PC-3 (cell line): ENCODE measurements around the gene TNFSF11. TPM values are rescaled to one million over a fixed set of nuclear protein-coding genes. Genes with fewer than 3 reads are reported as not detected.

Experiments used
- ATAC-seq: fragments of 200-7000 bp; cut with Tn5 transposase; 2 replicates; pipeline ENCODE4 v1.9.1; 2020; ENCODE audit warnings: mild to moderate bottlenecking, moderate library complexity
- BruUV-seq: library from RNA; stranded (reverse); fragments of 400-500 nt; replicated peaks from 2 replicates; lab custom pipeline; 2021; lab: Mats Ljungman, UMichigan
- CTCF ChIA-PET: fragments of 300-600 bp; sonication (Branson Sonifier 250); formaldehyde crosslinking; loops from one replicate; lab custom pipeline; 2022; ENCODE audit warnings: antibody characterized with exemption; lab: Charles Lee
- POLR2A ChIA-PET: fragments of 300-600 bp; sonication (Branson Sonifier 250); formaldehyde crosslinking; loops from one replicate; lab custom pipeline; 2022; ENCODE audit warnings: antibody characterized with exemption; ENCODE audit not compliant: unreplicated experiment; lab: Charles Lee
- DNase-seq: peaks from one replicate; pipeline ENCODE4 v3.0.0-alpha.2; 2015
- H2AFZ ChIP-seq: fragments of 300-600 bp; sonication (generic); 2 replicates; pipeline ENCODE4 v1.6.0; 2016; ENCODE audit warnings: antibody characterized with exemption, low read length
- H3F3A ChIP-seq: fragments of 300-600 bp; sonication (generic); one replicate; pipeline ENCODE4 v1.6.0; 2017; ENCODE audit warnings: antibody characterized with exemption, low read length, control low read depth, mild to moderate bottlenecking; ENCODE audit not compliant: unreplicated experiment
- H3K27ac ChIP-seq: fragments of 300-600 bp; sonication (generic); 2 replicates; pipeline ENCODE4 v1.5.1; 2016; ENCODE audit warnings: mild to moderate bottlenecking, low read length
- H3K27me3 ChIP-seq: fragments of 300-600 bp; sonication (generic); 2 replicates; pipeline ENCODE4 v1.6.1; 2016; ENCODE audit warnings: low read length, mixed read lengths
- H3K36me3 ChIP-seq: fragments of 300-600 bp; sonication (generic); 2 replicates; pipeline ENCODE4 v1.6.1; 2016; ENCODE audit warnings: low read depth, mixed run types, low read length, mixed read lengths
- H3K4me1 ChIP-seq: fragments of 300-600 bp; sonication (generic); 2 replicates; pipeline ENCODE4 v1.5.1; 2016; ENCODE audit warnings: low read length; ENCODE audit not compliant: insufficient read depth
- H3K4me2 ChIP-seq: fragments of 300-600 bp; sonication (generic); 2 replicates; pipeline ENCODE4 v1.6.0; 2016; ENCODE audit warnings: low read length
- H3K4me3 ChIP-seq: fragments of 300-600 bp; sonication (generic); 2 replicates; pipeline ENCODE4 v1.5.1; 2016; ENCODE audit warnings: mild to moderate bottlenecking, low read length, mixed read lengths
- H3K79me2 ChIP-seq: fragments of 300-600 bp; sonication (generic); 2 replicates; pipeline ENCODE4 v1.6.1; 2017; ENCODE audit warnings: low read length, mixed read lengths
- H3K9ac ChIP-seq: fragments of 300-600 bp; sonication (generic); 2 replicates; pipeline ENCODE4 v1.6.0; 2016; ENCODE audit warnings: mild to moderate bottlenecking, low read length
- H3K9me2 ChIP-seq: fragments of 300-600 bp; sonication (generic); replicated peaks from 2 replicates; pipeline ENCODE4 v1.6.1; 2016; ENCODE audit warnings: mixed run types, low read length, mixed read lengths
- H3K9me3 ChIP-seq: fragments of 300-600 bp; sonication (generic); 2 replicates; pipeline ENCODE4 v1.6.1; 2016; ENCODE audit warnings: low read length, mixed read lengths
- H4K20me1 ChIP-seq: fragments of 300-600 bp; sonication (generic); 2 replicates; pipeline ENCODE4 v1.6.1; 2016; ENCODE audit warnings: low read length, mixed read lengths
- EZH2 ChIP-seq: fragments of 300-600 bp; sonication (generic); IDR thresholded peaks from one replicate; pipeline ENCODE4 v1.6.1; 2017; ENCODE audit warnings: antibody characterized with exemption, mild to moderate bottlenecking, low read length; ENCODE audit not compliant: unreplicated experiment
- EZH2phosphoT487 ChIP-seq: fragments of 300-600 bp; sonication (generic); IDR thresholded peaks from 2 replicates; pipeline ENCODE4 v1.6.1; 2018; ENCODE audit warnings: mild to moderate bottlenecking, antibody characterized with exemption, low read length, borderline replicate concordance
- intact Hi-C: fragments of 100-400 bp; cut with micrococcal nuclease; formaldehyde crosslinking; loops from 2 replicates; pipeline ENCODE4 v1.9.0; 2023
- total RNA-seq: library from RNA; depleted of rRNA; stranded (reverse); fragments of >200 nt; gene quantifications from 2 replicates; pipeline ENCODE4 v1.2.3, GENCODE V29; 2014; rRNA removed
- TF ChIP-seq, protein P1 (sequence below): fragments of 300-600 bp; sonication (generic); conservative IDR thresholded peaks from 2 replicates; pipeline ENCODE4 v1.5.1; 2017; ENCODE audit warnings: antibody characterized with exemption, low read depth, mild to moderate bottlenecking, low read length

TNFSF11 gene
- total RNA-seq, 1 experiment from 2014 or later: not detected

GRCh38 chr13:42654722-42655121, 80.8 kb downstream of the TNFSF11 start:
- H3K27me3 ChIP-seq: no peaks in the 10 kb centered on the region
- CTCF ChIA-PET: no interaction called here
- no peaks in the 10 kb centered on the region for H3K9me3 ChIP-seq
- H3K4me2 ChIP-seq: no peak overlapping the region
- H3K36me3 ChIP-seq: no peaks in the 10 kb centered on the region
- H3F3A ChIP-seq: no peaks in the 10 kb centered on the region
- H3K9me2 ChIP-seq: no peaks in the 10 kb centered on the region
- DNase-seq: no peak
- H3K79me2 ChIP-seq: no peaks in the 10 kb centered on the region
- H2AFZ ChIP-seq: no peak overlapping the region
- H3K27ac ChIP-seq: no peak overlapping the region
- H3K4me3 ChIP-seq: no peak overlapping the region
- H3K9ac ChIP-seq: no peak overlapping the region
- H4K20me1 ChIP-seq: no peaks in the 10 kb centered on the region
- POLR2A ChIA-PET: no interaction called here
- no TSS peak for BruUV-seq
- TF ChIP-seq EZH2 (no peak), EZH2phosphoT487 (no peak)
- no peak for ATAC-seq
- intact Hi-C loops: no loop called here
- no peaks in the 10 kb centered on the region for H3K4me1 ChIP-seq

DNA sequence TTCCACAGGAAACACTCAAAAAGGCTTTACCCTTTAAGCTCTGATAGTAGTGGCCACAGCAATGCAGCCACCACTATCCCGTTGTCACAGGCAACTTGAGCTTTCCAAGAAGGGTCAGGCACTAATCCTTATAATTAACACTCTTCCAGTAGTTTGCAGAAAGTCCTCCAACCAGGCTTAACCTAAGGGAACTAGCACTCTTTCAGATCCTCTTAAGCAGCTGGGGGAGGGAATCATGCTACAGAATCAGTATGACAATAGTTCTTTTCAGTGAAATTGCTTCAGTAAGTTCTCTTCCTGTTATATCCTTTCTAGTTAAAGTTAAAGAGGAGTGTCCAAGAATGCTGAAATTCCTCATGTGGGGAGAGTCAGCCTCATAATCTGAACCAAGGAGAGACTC, 82.2 kb downstream of the TNFSF11 start:
- DNase-seq: no peak
- ATAC-seq: no peak
- H2AFZ ChIP-seq: no peak overlapping the region
- H3K36me3 ChIP-seq: no peaks in the 10 kb centered on the region
- intact Hi-C loops: no loop called here
- CTCF ChIA-PET: no interaction called here
- no peaks in the 10 kb centered on the region for H4K20me1 ChIP-seq
- H3K27ac ChIP-seq: no peak overlapping the region
- no peak for TF ChIP-seq EZH2
- TF ChIP-seq EZH2phosphoT487: no peak
- TF ChIP-seq, protein P1, sequence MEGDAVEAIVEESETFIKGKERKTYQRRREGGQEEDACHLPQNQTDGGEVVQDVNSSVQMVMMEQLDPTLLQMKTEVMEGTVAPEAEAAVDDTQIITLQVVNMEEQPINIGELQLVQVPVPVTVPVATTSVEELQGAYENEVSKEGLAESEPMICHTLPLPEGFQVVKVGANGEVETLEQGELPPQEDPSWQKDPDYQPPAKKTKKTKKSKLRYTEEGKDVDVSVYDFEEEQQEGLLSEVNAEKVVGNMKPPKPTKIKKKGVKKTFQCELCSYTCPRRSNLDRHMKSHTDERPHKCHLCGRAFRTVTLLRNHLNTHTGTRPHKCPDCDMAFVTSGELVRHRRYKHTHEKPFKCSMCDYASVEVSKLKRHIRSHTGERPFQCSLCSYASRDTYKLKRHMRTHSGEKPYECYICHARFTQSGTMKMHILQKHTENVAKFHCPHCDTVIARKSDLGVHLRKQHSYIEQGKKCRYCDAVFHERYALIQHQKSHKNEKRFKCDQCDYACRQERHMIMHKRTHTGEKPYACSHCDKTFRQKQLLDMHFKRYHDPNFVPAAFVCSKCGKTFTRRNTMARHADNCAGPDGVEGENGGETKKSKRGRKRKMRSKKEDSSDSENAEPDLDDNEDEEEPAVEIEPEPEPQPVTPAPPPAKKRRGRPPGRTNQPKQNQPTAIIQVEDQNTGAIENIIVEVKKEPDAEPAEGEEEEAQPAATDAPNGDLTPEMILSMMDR: no peak
- H3K9me2 ChIP-seq: no peaks in the 10 kb centered on the region
- POLR2A ChIA-PET: no interaction called here
- H3K4me3 ChIP-seq: no peak overlapping the region
- H3K9me3 ChIP-seq: no peaks in the 10 kb centered on the region
- H3K27me3 ChIP-seq: no peaks in the 10 kb centered on the region
- H3K4me1 ChIP-seq: no peaks in the 10 kb centered on the region
- H3K4me2 ChIP-seq: no peak overlapping the region
- no TSS peak for BruUV-seq
- H3K9ac ChIP-seq: no peak overlapping the region
- H3K79me2 ChIP-seq: no peaks in the 10 kb centered on the region
- no peaks in the 10 kb centered on the region for H3F3A ChIP-seq

- no peaks in the 10 kb centered on the region for H3K36me3 ChIP-seq
- no peaks in the 10 kb centered on the region for H3K79me2 ChIP-seq
- H2AFZ ChIP-seq: no peak overlapping the region
- TF ChIP-seq EZH2phosphoT487 (no peak), EZH2 (no peak)
- TF ChIP-seq, protein P1: no peak
- CTCF ChIA-PET: no interaction called here
- no peak overlapping the region for H3K27ac ChIP-seq
- H3K4me3 ChIP-seq: no peak overlapping the region
- no peak for DNase-seq
- no peaks in the 10 kb centered on the region for H3K9me2 ChIP-seq
- H3K27me3 ChIP-seq: no peaks in the 10 kb centered on the region
- no peak for ATAC-seq
- no peaks in the 10 kb centered on the region for H3F3A ChIP-seq
- POLR2A ChIA-PET: no interaction called here
- H4K20me1 ChIP-seq: no peaks in the 10 kb centered on the region
- H3K4me1 ChIP-seq: no peaks in the 10 kb centered on the region
- no TSS peak for BruUV-seq
- no peak overlapping the region for H3K4me2 ChIP-seq
- no peak overlapping the region for H3K9ac ChIP-seq
- intact Hi-C loops: no loop called here
- H3K9me3 ChIP-seq: no peaks in the 10 kb centered on the region
Observed at GRCh38 chr13:42656958-42657357, 83.0 kb downstream of the TNFSF11 start.

Other genes starting within 250 kb of the TNFSF11 start
- gene FAM216B, start 207.4 kb downstream of the TNFSF11 start, total RNA-seq: not detected in 2 replicates